ENCODE data around the gene CALD1. TPM values are rescaled to one million over a fixed set of nuclear protein-coding genes. Genes with fewer than 3 reads are reported as not detected.

Gene CALD1
- total RNA-seq, 1 donor from 2014 or later: 169 TPM

DNA sequence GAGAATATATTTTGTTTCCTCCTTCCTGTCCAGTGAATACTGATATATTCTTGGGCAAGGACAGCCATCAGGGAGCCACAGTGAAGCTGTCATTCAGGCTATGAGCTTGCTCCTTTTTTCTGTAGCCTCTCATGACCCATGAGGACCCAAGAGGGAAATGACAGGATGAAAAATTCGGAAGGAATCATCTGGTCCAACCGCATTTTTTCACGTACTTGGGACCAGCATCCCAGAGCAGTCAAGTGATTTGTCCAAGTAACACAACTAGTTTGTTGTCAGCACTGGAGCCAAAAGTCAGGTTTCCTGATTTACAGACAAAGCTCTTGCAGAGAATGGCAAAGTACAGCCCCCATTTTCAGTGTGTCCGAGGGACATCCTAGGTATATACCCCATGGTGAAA, 159.7 kb downstream of the CALD1 start:
- peaks cover 40% of the 10 kb centered on the region for H3K4me1 Mint-ChIP-seq (ENCODE audit: unreplicated experiment)
- H3K27ac Mint-ChIP-seq: peak overlapping the region; percentile 92
- no peak for TF ChIP-seq CTCF (conservative IDR thresholded peaks at IDR 0.05)
- peak overlapping the region; percentile 78 for H3K4me3 Mint-ChIP-seq
- no peak for DNase-seq (ENCODE audit: extremely low spot score, unreplicated experiment)
- H3K27me3 Mint-ChIP-seq: no peaks in the 10 kb centered on the region
- H3K36me3 Mint-ChIP-seq: peaks cover 58% of the 10 kb centered on the region
- H3K9me3 Mint-ChIP-seq: peaks cover 3% of the 10 kb centered on the region

GRCh38 chr7:134940729-134941128, 161.3 kb downstream of the CALD1 start:
- peaks cover 40% of the 10 kb centered on the region for H3K4me1 Mint-ChIP-seq (ENCODE audit: unreplicated experiment)
- TF ChIP-seq CTCF (conservative IDR thresholded peaks at IDR 0.05): no peak
- peak overlapping the region; percentile 16 for H3K4me3 Mint-ChIP-seq
- H3K9me3 Mint-ChIP-seq: peaks cover 3% of the 10 kb centered on the region
- peak overlapping the region; percentile 92 for H3K27ac Mint-ChIP-seq
- peaks cover 51% of the 10 kb centered on the region for H3K36me3 Mint-ChIP-seq
- DNase-seq (ENCODE audit: extremely low spot score, unreplicated experiment): no peak
- no peaks in the 10 kb centered on the region for H3K27me3 Mint-ChIP-seq

- no peak for TF ChIP-seq CTCF (conservative IDR thresholded peaks at IDR 0.05)
- Mint-ChIP-seq H3K36me3 (peaks cover 55% of the 10 kb centered on the region), H3K27me3 (no peaks in the 10 kb centered on the region), H3K9me3 (peaks cover 3% of the 10 kb centered on the region), H3K27ac (peak overlapping the region; percentile 92), H3K4me1 (ENCODE audit: unreplicated experiment) (peaks cover 42% of the 10 kb centered on the region), H3K4me3 (peak overlapping the region; percentile 16)
- DNase-seq (ENCODE audit: extremely low spot score, unreplicated experiment): no peak
Measured at GRCh38 chr7:134941185-134941900, 161.9 kb downstream of the CALD1 start.

- no peak for TF ChIP-seq CTCF (conservative IDR thresholded peaks at IDR 0.05)
- peaks cover 59% of the 10 kb centered on the region for H3K36me3 Mint-ChIP-seq
- peaks cover 3% of the 10 kb centered on the region for H3K9me3 Mint-ChIP-seq
- H3K27me3 Mint-ChIP-seq: no peaks in the 10 kb centered on the region
- peaks cover 44% of the 10 kb centered on the region for H3K4me1 Mint-ChIP-seq (ENCODE audit: unreplicated experiment)
- H3K27ac Mint-ChIP-seq: peak overlapping the region; percentile 92
- no peak for DNase-seq (ENCODE audit: extremely low spot score, unreplicated experiment)
- H3K4me3 Mint-ChIP-seq: peak overlapping the region; percentile 37
Measured at GRCh38 chr7:134941952-134942351, 162.5 kb downstream of the CALD1 start.

- Mint-ChIP-seq H3K9me3 (peaks cover 3% of the 10 kb centered on the region), H3K27me3 (no peaks in the 10 kb centered on the region), H3K27ac (peak overlapping the region; percentile 48), H3K36me3 (peaks cover 59% of the 10 kb centered on the region), H3K4me3 (peak overlapping the region; percentile 23), H3K4me1 (ENCODE audit: unreplicated experiment) (peaks cover 39% of the 10 kb centered on the region)
- no peak for TF ChIP-seq CTCF (conservative IDR thresholded peaks at IDR 0.05)
- no peak for DNase-seq (ENCODE audit: extremely low spot score, unreplicated experiment)
Measured at GRCh38 chr7:134942690-134943466, 163.4 kb downstream of the CALD1 start.
